GM12891 (cell line): ENCODE data around the gene PRDM16.

Source experiments
- POLR2A ChIP-seq: IDR thresholded peaks from 2 replicates; pipeline ENCODE4 v1.6.1; 2011; ENCODE audit warnings: low read depth, low read length, control low read depth
- POLR2AphosphoS5 ChIP-seq: IDR thresholded peaks from 2 replicates; pipeline ENCODE4 v1.6.1; 2011; ENCODE audit warnings: low read depth, low read length, control low read depth
- SPI1 ChIP-seq: IDR thresholded peaks from 2 replicates; pipeline ENCODE4 v1.6.1; 2011; ENCODE audit warnings: low read depth, low read length, control low read depth
- TAF1 ChIP-seq: IDR thresholded peaks from 2 replicates; pipeline ENCODE4 v1.6.1; 2011; ENCODE audit warnings: low read depth, low read length, control low read depth

DNA sequence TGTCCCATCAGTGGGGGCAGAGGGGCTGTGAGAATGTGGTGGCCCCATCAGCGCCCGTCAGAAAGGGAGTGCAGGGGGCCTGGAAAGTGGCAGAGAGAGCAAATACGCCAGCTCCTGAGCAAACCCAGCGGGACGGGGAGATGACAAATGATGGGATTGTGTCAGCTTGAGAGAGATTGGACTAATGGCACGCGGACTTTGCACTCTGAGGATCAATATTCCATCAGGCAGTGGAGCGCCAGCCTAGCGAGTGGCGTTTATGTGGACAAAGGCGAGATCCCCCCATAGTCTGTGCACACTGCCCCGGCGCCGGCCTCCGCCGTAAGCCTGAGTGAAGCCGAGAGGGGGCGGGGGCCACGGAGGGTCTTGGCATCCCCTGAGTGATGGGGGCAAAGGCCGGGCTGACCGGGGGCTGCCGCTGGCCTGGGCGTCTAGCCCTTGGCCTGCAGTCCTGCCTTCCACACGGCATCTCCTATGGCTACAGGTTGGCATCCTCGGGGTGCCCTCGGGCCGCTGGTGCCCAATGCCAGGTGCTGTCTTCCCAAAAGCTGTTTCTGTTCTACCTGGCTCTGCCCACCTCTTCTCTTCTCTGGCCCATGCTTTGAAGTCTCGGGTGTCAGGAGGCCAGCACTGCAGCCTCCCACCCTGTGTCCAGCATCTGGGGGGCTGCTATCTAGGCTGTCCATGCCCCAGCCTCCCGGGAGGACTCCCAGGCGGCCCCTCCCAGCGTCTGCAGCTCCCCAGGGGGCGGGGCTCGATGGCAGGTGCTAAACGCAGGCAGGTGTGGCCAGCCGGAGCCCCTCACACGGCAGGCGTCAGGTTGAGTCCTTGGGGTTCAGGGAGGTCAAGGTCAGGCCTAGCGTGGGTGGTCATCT, 46.5 kb downstream of the PRDM16 start:
- TF ChIP-seq POLR2A = no peak
- no peak for TF ChIP-seq TAF1
- no peak for TF ChIP-seq POLR2AphosphoS5
- TF ChIP-seq SPI1 = no peak
